Naive B cell (primary cell): ENCODE measurements around the gene ZFP2. TPM values are rescaled to one million over a fixed set of nuclear protein-coding genes. Genes with fewer than 3 reads are reported as not detected.

ENCODE experiments used
- ATAC-seq, 2 donors: fragments of 150-1000 bp; cut with Tn5 transposase; 2 replicates each; pipeline ENCODE4 v1.10.0; 2021; ENCODE audit warnings: low read depth in 2 of 2, mild to moderate bottlenecking in 2 of 2, moderate library complexity in 2 of 2
- DNase-seq: peaks from one replicate; pipeline ENCODE4 v3.0.0; 2022
- H3K27ac Mint-ChIP-seq, 6 donors: one replicate each; pipeline ENCODE4 v1.8.0; 2020 to 2022; ENCODE audit warnings: mild to moderate bottlenecking in 6 of 6, mixed read lengths in 6 of 6, moderate library complexity in 5 of 6, inconsistent platforms in 2 of 6
- H3K27me3 Mint-ChIP-seq, 3 donors: one replicate each; pipeline ENCODE4 v1.8.0; 2021 to 2022; ENCODE audit warnings: mixed read lengths in 3 of 3, mild to moderate bottlenecking in 1 of 3
- H3K36me3 Mint-ChIP-seq, 2 donors: one replicate each; pipeline ENCODE4 v1.8.0; 2020 to 2022; ENCODE audit warnings: mixed read lengths in 2 of 2, inconsistent platforms in 1 of 2, mild to moderate bottlenecking in 1 of 2
- H3K4me1 Mint-ChIP-seq, 3 donors: one replicate each; pipeline ENCODE4 v1.8.0; 2020 to 2022; ENCODE audit warnings: mixed read lengths in 3 of 3, inconsistent platforms in 1 of 3, mild to moderate bottlenecking in 1 of 3, moderate library complexity in 1 of 3
- H3K4me3 Mint-ChIP-seq, 8 donors: one replicate each; pipeline ENCODE4 v1.8.0; 2020 to 2022; ENCODE audit warnings: mild to moderate bottlenecking in 8 of 8, mixed read lengths in 8 of 8, moderate library complexity in 8 of 8, inconsistent platforms in 2 of 8
- H3K9me3 Mint-ChIP-seq, 7 donors: one replicate each; pipeline ENCODE4 v1.8.0; 2020 to 2022; ENCODE audit warnings: mixed read lengths in 7 of 7, mild to moderate bottlenecking in 5 of 7, inconsistent platforms in 2 of 7, moderate library complexity in 1 of 7
- polyA plus RNA-seq, 6 donors: library from polyadenylated mRNA; unstranded; fragments of 300-500 nt; fragmentation: Illumina TruSeq; gene quantifications; one replicate each; pipeline ENCODE4 v1.2.3, GENCODE V29; 2021; ENCODE audit warnings: low read depth in 6 of 6

The ZFP2 gene
- polyA plus RNA-seq, 6 donors from 2014 or later, result 0.71 to 3.5 (median 1.9) TPM

DNA sequence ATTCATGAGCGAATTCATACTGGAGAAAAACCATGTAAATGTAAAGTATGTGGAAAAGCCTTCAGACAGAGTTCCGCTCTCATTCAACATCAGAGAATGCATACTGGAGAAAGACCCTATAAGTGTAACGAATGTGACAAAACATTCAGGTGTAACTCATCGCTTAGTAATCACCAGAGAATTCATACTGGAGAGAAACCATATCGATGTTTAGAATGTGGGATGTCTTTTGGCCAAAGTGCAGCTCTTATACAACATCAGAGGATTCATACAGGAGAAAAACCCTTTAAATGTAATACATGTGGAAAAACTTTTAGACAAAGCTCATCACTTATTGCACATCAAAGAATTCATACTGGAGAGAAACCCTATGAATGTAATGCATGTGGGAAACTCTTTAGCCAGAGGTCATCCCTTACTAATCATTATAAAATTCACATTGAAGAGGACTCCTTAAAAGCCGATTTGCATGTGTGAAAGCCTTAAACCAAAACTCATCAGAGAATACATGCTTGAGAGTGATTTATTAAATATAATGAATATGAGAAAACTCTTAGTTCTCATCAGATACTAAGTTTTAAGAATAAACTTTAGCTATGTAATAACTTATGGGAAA lies 11.8 kb upstream of the ZFP2 start:
- H3K4me1 Mint-ChIP-seq, result no peaks in the 10 kb centered on the region
- H3K27ac Mint-ChIP-seq, result no peak overlapping the region
- no peak for DNase-seq
- peaks cover 58 to 64% of the 10 kb centered on the region in 2 donors for H3K36me3 Mint-ChIP-seq
- no peak overlapping the region for H3K4me3 Mint-ChIP-seq
- no peak for ATAC-seq
- H3K27me3 Mint-ChIP-seq, result no peaks in the 10 kb centered on the region
- peaks cover 28 to 82% (median 68%) of the 10 kb centered on the region in 7 donors for H3K9me3 Mint-ChIP-seq

DNA sequence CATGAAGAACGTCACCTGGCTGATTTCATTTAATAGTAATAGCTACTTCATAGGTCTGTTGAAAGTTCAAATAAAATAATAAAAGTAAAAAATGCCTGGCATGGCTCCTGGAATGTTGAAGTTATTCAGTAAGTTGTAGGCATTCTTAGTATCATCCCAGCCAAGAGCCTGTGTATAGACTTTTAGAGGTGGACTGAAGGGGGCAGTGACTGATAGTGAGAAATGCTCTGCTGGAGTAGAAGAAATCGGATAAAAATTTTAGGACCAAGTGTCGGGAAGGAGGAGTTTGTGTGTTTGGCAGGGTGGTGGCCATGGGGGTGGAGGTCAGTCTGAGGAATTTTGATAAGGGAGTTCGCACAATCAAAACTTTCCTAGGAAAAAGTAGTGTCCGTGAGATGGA lies 3.6 kb downstream of the ZFP2 start:
- ATAC-seq (no peak), DNase-seq (no peak)
- no peaks in the 10 kb centered on the region for H3K27me3 Mint-ChIP-seq
- peaks cover 14 to 22% (median 20%) of the 10 kb centered on the region in 3 donors for H3K4me1 Mint-ChIP-seq
- peaks cover 9 to 22% of the 10 kb centered on the region in 2 donors for H3K36me3 Mint-ChIP-seq
- peak overlapping the region in 2 of 8 donors; percentile 68 to 70 for H3K4me3 Mint-ChIP-seq
- peaks cover 0 to 7% (median 6%) of the 10 kb centered on the region in 7 donors for H3K9me3 Mint-ChIP-seq
- peak overlapping the region in 4 of 6 donors; percentile 5 to 63 (median 30) for H3K27ac Mint-ChIP-seq

DNA sequence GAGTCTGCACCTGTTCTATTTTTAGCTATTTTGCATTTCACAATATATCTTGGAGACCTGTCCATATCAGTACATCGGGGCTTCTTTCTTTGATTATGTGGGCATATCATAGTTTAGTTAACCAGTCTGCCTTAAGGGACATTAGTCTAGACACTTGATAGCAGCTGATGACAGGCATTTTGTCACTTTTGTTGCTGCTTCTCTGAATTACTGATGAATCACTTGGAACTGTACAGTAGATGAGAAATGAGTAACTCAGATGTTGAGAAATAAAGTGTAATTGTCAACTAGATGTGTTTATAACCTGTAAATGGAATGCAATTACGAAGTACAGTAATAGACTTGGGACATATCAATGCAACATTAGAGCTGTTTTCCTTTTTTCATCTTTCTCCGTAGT lies 7.1 kb downstream of the ZFP2 start:
- H3K9me3 Mint-ChIP-seq, result peaks cover 0 to 11% (median 6%) of the 10 kb centered on the region in 7 donors
- no peak for DNase-seq
- no peaks in the 10 kb centered on the region for H3K27me3 Mint-ChIP-seq
- H3K36me3 Mint-ChIP-seq, result peaks cover 13 to 23% of the 10 kb centered on the region in 2 donors
- no peak overlapping the region for H3K4me3 Mint-ChIP-seq
- H3K4me1 Mint-ChIP-seq, result peaks cover 11 to 15% (median 13%) of the 10 kb centered on the region in 3 donors
- H3K27ac Mint-ChIP-seq, result no peak overlapping the region
- no peak for ATAC-seq

DNA sequence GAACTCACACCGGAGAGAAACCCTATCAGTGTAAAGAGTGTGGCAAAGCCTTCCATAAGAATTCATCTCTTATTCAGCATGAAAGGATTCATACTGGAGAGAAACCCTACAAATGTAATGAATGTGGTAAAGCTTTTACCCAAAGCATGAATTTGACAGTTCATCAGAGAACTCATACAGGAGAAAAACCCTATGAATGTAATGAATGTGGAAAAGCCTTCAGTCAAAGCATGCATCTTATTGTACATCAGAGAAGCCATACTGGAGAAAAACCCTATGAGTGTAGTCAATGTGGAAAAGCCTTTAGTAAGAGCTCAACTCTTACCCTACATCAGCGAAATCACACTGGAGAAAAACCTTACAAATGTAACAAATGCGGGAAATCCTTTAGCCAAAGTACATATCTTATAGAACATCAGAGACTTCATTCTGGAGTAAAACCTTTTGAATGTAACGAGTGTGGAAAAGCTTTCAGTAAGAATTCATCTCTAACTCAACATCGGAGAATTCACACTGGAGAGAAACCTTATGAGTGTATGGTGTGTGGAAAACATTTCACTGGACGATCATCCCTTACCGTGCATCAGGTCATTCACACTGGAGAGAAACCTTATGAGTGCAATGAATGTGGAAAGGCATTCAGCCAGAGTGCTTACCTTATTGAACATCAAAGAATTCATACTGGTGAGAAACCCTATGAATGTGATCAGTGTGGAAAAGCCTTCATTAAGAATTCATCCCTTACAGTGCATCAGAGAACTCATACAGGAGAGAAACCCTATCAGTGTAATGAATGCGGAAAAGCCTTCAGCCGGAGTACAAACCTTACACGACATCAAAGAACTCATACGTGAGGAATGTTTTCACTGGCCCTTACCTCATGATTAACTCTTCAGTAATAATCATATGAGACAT lies 36.4 kb downstream of the ZFP2 start:
- Mint-ChIP-seq H3K4me1 (peaks cover 0 to 4% (median 0%) of the 10 kb centered on the region in 3 donors), H3K36me3 (peaks cover 64 to 82% of the 10 kb centered on the region in 2 donors), H3K27ac (no peak overlapping the region), H3K27me3 (peaks cover 0 to 6% (median 0%) of the 10 kb centered on the region in 3 donors), H3K9me3 (peaks cover 31 to 99% (median 92%) of the 10 kb centered on the region in 7 donors), H3K4me3 (no peak overlapping the region)
- no peak for ATAC-seq
- no peak for DNase-seq

DNA sequence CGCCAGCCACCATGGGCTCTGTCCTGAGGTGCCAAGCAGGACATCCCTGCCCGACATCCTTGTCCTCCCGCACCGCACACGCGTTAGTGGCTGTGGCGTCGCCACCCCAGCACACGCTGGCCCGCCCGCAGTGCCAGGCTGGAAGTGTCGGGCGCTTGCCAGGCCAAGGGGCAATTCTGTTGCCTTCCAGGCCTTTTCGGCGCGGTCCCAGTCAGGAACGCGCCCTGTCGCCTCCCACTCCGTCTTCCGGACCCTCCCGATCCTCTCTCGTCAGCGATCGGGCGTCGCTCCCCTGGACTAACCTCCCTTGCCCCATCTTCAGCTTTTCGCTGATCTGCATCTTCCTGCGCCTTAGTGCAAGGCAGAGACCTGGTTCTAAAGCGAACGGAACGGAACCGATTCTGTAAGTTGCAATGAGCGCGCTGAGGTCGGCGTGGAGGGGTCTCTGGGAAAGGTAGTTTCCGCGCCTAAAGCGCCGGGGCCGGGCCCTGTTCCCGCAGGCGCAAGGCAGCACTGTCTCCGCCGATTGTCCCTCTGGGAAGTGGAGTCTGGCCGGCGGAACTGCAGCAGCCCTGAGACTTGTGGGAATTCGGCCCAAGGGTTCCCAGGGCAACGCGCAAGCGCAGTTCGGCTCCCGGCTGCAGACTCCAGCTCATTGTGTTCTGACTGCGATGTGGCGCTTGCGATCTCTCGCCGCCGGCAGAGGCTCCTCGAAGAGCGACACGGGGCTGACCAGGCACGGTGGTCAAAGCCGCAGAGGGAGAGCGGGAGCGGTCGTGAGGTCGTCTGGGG lies 45.1 kb downstream of the ZFP2 start, which contains the start of gene ZNF454:
Gene ZNF454 (plus strand): TSS at position 630 of the 792 bp plus-strand sequence. CDS start 1,594 bp downstream, outside the sequence.
- H3K4me1 Mint-ChIP-seq, result no peaks in the 10 kb centered on the region
- H3K27me3 Mint-ChIP-seq, result peaks cover 28 to 50% (median 28%) of the 10 kb centered on the region in 3 donors
- H3K4me3 Mint-ChIP-seq, result peak within 1 kb of the TSS in 3 of 8 donors; percentile 11 to 66 (median 23)
- peaks cover 45 to 93% (median 85%) of the 10 kb centered on the region in 7 donors for H3K9me3 Mint-ChIP-seq
- DNase-seq, result no peak
- no peak for ATAC-seq
- H3K36me3 Mint-ChIP-seq, result peaks cover 28 to 64% of the 10 kb centered on the region in 2 donors
- H3K27ac Mint-ChIP-seq, result peak within 1 kb of the TSS in 2 of 6 donors; percentile 56 to 86

DNA sequence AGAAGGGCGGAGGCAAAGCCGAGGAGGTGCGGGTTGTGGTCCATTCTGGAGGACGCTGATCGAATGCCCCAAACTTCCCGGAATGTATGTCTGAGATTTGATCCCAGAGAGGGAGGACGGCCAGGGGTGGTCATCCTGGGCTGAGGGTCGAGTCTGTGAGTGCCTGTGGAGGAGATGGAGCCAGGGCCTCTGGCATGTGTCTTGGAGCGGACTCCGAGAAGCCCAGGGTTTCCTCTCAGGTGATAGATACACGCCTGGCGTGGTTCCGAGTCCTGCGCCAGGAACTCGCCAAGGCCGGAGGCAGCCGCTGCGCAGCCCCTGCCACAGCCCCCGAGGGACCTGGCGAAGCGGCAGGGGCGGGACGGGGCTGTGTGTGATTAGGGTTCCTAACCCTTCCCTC lies 45.6 kb downstream of the ZFP2 start:
- H3K4me1 Mint-ChIP-seq, result no peaks in the 10 kb centered on the region
- peaks cover 28 to 48% (median 28%) of the 10 kb centered on the region in 3 donors for H3K27me3 Mint-ChIP-seq
- no peak overlapping the region for H3K27ac Mint-ChIP-seq
- peaks cover 22 to 58% of the 10 kb centered on the region in 2 donors for H3K36me3 Mint-ChIP-seq
- DNase-seq (no peak), ATAC-seq (no peak)
- H3K9me3 Mint-ChIP-seq, result peaks cover 43 to 90% (median 81%) of the 10 kb centered on the region in 7 donors
- no peak overlapping the region for H3K4me3 Mint-ChIP-seq

DNA sequence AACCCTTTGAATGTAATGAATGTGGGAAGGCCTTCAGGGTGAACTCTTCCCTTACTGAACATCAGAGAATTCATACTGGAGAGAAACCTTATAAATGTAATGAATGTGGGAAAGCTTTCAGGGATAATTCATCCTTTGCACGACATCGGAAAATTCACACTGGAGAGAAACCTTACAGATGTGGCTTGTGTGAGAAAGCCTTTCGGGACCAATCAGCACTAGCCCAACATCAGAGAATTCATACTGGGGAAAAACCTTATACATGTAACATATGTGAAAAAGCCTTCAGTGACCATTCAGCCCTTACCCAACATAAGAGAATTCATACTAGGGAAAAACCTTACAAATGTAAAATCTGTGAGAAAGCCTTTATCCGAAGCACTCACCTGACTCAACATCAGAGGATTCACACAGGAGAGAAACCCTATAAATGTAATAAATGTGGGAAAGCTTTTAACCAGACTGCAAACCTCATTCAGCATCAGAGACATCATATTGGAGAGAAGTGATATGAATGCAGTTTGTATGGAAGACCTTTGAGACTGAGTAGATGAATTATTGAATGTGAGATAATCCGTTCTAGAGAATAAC lies 69.8 kb downstream of the ZFP2 start:
- no peak for ATAC-seq
- Mint-ChIP-seq H3K9me3 (peaks cover 27 to 90% (median 80%) of the 10 kb centered on the region in 7 donors), H3K36me3 (peaks cover 31 to 64% of the 10 kb centered on the region in 2 donors), H3K4me3 (peak overlapping the region in 2 of 8 donors; percentile 10 to 12), H3K27me3 (no peaks in the 10 kb centered on the region), H3K27ac (peak overlapping the region in 1 of 6 donors; percentile 67), H3K4me1 (no peaks in the 10 kb centered on the region)
- no peak for DNase-seq

DNA sequence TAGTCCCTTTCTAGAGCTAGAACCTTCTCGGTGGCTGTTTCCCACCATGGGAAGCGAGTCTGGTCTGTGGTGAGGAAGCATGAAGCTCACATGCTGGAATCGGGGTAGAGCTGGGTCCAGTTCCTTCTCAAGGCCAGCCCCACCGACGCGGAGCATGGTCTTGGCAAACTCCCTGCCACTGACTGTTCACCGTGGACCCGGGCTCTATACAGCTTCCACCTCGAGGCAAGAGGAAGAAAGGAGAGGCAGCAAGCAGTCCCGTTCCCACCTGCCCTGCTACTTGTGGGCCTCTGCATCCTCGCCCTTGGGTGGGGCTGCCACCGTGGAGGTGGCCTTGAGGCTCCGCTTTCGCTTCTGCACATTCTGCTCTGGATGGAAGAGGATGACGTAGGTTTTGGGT lies 85.7 kb downstream of the ZFP2 start:
- Mint-ChIP-seq H3K4me3 (no peak overlapping the region), H3K27me3 (no peaks in the 10 kb centered on the region), H3K9me3 (peaks cover 12 to 41% (median 25%) of the 10 kb centered on the region in 7 donors), H3K36me3 (no peaks in the 10 kb centered on the region), H3K4me1 (no peaks in the 10 kb centered on the region), H3K27ac (no peak overlapping the region)
- DNase-seq (no peak), ATAC-seq (no peak)

Other genes starting within 250 kb of the ZFP2 start
- gene ZNF354A, start 165.3 kb upstream of the ZFP2 start, polyA plus RNA-seq, result 10 to 100 TPM; 11.2 to 18.3 (median 13.8) TPM
- gene ZNF354B, start 36.0 kb upstream of the ZFP2 start, polyA plus RNA-seq, result 1 to 10 TPM; 2.3 to 9.0 (median 5.5) TPM
- under 1 TPM in 1 of 6 donors, not detected in 5; 0.40 TPM for gene ZNF454, start 45.3 kb downstream of the ZFP2 start, polyA plus RNA-seq
- gene GRM6, start 99.4 kb downstream of the ZFP2 start, polyA plus RNA-seq, result not detected
- 1 to 10 TPM; 3.2 to 7.6 (median 6.5) TPM for gene ZNF879, start 127.9 kb downstream of the ZFP2 start, polyA plus RNA-seq
- 1 to 10 TPM in 2 of 6 donors, under 1 TPM in 3, not detected in 1; 0.56 to 1.6 (median 0.78) TPM for gene ZNF354C, start 164.5 kb downstream of the ZFP2 start, polyA plus RNA-seq